T-helper 1 cell (primary cell): ENCODE data around the gene NMNAT3.

Source experiments
- DNase-seq, 5 donors: peaks; one replicate each; pipeline ENCODE4 v3.0.0-alpha.2; 2012 to 2020

Gene NMNAT3

DNA sequence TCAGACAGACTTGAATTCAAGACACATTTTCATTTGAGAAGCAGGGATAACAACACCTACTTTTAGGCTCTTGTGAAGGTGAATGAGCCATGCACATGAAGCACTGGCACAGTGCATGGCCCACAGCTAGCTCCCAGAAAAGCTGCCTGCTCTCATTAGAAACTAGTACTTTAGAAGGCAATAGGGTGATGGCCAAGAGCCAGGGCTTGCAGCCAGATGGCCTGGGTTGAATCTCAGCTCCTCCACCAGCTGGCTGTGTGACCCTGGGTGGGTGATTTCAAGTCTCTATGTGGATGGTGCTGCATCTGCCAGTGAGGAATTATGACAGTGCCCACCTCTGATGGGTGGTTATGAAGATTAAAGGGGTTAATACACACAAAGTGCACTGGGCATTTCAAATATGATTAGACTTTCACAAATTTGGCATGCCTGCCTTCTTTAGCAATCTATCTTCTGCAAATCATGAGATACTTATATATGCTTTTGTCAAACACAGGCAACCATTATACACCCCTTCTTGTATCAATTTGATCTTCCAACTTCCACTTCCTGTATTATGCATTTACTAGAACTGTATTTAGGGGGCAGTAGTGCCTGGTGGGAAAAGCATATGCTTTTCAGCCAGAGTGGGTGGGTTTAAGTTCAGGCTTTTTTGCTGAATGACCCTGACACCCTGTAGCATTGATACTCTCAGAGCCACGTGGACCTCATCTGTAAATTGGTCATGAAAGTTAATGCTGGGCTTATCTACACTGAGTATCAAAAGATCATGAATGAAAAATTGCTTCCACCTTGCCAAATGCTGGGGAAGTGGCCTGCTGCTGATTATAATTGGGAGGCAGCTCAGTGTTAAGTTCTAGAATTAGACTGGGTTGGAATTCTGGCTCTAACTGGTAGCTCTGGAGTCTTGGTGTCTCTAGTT lies 103.5 kb downstream of the NMNAT3 start:
- DNase-seq, result no peak

DNA sequence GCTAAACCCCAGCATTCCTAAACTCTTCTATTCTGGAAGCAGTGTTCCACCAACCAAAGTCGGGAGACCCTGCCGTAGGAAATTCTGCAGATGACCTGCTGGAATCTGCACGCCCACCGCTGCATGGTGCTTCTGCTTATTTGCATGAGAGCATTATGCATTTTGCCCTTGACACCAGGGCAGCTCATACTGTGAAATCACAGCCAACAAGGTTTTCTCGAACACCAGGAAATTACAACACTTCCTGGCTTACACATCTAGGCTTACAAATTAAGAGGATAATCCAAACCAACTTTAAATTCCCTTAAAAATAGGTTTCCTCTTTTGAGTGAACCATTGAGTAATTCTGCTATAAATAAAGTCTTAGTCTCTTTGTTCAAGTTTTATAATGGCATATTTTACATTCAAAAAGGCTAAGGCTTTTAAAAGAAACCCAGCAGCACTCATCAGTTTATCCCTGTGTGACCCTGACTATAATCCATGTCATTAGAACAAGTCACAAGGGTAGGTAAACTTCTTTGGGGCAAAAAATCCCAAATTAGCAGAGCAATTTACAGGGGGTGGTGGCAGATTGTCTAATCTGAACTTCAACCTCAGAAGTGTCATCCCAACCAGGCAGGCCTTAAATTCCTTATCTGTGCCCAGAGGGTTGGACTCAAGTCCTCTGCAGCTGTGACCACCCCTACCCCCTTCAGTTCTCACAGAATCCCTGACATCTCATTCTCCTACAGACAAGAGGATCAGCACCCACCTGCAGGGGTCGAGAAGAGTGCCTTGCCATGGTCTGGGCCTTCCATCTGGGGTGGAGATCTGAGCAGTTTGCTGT lies 104.7 kb downstream of the NMNAT3 start:
- no peak for DNase-seq

DNA sequence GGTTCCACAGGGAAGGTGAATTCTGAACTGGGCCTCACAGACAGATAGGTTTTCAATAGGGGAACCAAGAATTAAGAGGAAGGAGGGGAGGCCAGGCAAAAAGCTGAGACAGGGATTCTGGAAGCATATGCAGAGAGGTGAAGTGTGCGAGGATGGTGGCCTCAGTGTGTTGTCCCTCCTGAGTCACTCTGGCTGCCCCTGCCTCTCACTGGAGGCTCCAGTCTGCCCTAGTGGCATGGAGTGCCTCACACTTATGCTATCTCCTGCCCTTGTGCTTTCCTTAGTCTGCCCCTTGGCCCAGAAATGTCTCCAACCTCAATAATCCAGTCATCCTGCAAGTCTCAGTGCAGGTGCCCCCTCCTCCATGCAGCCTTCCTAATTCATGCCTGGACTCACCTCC lies 106.1 kb downstream of the NMNAT3 start:
- DNase-seq, result no peak

DNA sequence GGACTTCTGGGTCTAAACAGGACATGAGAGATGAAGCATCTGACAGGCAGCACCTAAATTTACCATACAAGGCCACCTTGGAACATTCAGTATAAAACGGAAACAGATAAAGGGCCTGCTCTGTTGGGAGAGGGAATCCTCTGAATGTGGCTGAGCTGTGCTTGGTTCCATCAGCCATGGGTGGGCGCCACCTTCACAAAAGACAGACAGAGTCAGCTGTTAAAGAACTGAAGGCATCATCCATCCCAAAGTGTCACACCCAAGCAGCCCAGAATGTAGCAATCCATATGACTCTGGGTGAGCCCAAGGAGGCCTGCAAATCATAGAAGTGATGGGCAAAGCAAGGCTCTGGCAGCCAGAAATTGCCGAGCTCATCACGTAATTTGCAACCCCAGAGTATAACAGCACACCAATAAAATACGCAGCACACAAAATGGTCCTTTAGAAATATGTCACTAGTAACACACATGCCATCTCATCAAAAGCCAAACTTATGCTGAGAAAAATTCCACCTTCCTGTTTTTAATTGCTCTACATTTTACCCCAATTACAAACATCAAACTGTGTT lies 113.4 kb downstream of the NMNAT3 start:
- no peak for DNase-seq

DNA sequence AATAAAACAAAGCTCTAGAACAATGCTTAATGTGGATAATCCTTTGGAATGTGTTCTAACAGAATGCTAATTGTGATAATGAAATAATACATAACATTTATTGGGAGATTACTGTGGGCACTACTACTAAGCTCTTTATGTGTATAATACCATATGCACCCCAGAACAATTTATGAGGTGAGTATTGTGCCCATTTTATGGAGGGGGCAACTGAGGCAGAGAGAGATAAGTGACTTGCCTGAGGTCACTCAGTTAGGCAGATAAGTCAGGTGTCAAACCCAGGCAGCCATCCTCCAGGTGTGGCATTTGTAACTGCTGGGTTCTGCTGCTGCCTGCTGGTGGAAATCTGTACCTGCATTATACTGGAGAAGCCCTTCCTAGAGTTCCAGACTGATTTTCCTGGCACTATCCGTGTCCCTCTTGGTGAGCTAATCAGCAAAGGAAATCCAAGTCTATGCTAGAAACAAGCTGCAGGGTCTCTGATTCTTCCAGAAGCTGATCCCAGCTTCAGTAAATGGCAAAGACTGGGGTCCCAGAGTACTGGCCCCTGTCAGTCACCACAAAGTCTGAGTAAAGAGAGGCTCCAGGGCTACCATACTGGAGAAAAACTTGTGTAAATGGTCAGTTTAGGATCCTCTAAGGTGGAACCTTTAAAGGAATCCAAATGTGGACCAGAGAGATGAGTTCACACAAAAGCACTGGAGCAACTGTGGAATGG lies 115.7 kb downstream of the NMNAT3 start:
- DNase-seq, result no peak

DNA sequence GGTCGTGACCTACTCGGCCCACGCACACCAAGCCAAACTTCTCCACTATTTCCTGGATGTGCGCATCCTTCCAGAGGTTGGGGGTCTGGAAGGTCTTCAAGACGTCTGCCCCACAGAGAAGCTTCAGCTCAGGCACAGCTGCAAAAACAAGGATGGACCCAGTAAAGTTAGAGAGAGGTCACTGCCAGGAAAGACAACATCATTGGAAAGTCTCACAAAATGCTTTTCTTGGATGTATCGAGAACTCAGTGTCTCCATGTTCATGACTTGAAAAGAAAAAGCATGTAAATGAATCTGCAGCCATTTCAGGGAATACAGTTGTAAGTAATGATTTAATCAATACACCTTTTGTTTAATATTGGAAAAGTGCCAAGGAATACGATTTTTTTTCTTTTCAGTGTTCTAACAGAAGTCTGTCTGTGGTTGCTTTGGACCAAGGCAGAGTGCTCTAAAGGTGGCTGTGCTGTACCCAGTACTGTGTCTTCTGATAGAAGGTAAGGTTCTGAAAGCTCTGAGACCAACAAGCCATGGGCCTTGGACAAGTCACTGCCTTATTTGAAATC lies 116.4 kb downstream of the NMNAT3 start:
- DNase-seq, result no peak

DNA sequence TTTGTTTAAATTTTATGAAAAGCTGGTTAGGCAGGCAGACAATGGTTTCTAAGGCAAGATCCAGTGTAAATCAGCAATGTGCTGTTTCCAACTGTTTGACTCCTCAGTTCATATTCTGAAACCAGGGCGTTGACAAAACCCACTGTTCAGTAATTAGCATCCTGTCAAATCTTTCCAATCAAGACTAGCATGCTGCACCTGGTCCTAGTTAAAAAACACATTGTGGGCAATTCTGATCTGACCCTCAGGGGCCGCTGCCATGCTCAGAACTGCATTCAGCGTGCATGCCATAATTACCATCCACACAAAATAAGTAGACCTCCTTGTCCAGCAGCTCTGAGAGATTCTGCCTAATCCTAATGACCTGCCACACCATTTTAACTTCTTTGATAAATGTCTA lies 117.4 kb downstream of the NMNAT3 start:
- DNase-seq, result no peak

DNA sequence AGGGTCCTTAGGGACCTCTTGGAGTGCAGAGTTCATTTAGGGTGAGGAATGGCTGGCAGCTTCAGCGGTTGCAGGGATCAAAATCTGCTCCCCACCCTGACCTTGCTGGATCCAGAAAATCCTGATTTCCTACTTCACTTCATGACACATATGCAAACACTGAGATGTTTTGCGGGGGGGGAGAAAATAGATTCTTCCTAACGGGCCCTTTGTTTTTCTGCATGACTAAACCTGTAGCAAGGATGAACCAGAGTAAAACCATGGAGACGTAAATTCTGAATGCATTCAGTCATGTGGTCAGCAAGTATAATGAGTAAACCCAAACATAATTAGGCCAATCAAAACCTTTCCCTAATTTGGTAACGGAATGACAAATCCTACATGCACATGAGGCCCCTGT lies 118.2 kb downstream of the NMNAT3 start:
- no peak for DNase-seq

DNA sequence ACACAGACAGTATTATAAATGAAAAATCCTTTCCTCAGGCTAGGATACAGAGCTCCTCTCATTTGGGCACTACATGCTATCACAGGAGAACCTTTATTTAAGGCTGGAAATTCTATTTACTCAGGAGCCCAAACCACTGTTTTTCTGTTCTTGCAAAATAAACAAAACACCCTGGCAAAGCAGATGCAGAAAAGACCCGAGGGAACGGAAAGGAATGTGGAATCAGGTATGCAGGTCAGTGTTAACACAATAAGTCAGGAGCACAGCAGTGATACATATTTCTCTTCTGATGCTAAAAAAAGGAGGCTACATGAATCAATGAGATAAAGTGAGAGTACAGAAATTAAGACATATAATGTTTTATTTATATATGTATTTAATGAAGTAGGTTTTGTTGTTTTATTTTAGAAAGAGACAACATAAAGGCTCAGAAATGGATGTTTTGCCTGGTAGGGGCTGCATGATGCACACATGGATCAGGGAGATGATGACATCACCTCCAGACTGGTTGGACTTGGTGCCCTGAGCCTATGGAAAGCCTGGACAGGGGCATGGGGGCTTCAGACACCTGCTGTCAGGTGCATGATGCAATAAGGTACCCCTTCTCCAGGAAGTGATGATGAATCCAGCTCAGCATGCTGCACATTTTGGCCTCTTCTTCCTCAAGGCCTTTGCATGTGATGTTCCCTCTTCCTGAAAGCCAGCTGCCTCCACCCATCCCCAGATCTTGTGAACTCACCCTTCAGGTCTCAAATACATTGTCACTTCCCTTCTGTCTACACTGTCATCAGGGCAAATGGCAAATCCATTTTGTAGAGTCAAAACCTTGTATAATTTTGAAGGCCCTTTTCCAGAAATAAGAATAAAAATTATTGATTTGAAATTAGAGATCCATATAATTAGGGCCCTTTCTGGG lies 119.2 kb downstream of the NMNAT3 start:
- DNase-seq, result no peak

DNA sequence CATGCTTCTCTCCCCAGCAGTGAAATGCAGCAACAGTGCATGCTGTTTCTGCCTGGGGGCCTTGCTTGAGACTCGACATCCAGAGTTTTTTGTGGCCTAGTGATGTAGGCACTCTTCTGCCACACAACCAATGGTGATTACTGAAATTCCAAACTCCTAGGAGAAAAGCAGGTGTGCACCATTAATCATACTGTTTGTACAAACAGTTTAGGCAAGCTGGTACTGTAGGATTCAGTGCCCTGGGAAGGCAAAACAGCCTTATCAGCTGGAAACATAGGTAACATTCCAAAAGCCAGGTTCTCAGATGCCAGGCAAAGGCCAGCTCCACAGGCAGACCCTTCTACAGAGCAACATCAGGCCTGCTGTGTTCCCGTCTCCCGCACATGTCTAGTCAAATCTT lies 120.7 kb downstream of the NMNAT3 start:
- DNase-seq, result no peak

DNA sequence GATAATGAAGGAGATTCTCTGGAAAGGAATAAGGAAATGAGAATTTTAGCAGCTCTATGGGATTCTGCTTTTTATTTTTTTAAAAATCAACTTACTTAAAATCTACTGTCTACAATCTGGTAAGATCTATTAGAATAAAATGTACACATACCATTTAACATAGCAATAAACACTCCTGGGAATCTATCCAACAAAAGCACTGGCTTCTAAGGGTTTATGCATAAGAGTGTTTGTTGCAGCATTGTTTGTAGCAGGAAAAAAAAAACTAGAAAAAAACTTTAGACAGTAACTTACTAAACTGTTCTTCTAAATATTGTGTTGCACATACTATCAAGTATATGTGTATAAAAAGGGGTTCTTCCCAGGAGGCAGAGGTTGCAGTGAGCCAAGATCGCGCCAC lies 122.5 kb downstream of the NMNAT3 start:
- DNase-seq, result no peak

DNA sequence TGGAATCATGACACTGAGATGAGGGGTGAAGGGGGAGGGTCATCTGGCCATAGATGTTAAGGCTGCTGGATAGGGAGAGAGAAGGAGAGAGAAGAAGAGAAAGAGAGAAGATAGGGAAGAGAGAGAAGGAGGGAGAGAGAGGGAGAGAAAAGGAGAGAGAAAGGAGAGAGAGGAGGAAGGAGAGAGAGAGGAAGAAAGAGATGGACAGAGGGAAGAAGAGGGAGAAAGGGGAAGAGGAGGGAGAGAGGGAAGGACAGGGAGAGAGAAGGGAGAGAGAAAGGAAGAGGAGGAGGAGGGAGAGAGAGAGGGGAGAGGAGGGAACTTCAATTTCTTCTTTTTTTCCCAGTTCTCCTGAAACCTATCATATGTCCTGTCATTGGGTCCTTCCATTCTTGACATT lies 123.1 kb downstream of the NMNAT3 start:
- DNase-seq, result no peak

DNA sequence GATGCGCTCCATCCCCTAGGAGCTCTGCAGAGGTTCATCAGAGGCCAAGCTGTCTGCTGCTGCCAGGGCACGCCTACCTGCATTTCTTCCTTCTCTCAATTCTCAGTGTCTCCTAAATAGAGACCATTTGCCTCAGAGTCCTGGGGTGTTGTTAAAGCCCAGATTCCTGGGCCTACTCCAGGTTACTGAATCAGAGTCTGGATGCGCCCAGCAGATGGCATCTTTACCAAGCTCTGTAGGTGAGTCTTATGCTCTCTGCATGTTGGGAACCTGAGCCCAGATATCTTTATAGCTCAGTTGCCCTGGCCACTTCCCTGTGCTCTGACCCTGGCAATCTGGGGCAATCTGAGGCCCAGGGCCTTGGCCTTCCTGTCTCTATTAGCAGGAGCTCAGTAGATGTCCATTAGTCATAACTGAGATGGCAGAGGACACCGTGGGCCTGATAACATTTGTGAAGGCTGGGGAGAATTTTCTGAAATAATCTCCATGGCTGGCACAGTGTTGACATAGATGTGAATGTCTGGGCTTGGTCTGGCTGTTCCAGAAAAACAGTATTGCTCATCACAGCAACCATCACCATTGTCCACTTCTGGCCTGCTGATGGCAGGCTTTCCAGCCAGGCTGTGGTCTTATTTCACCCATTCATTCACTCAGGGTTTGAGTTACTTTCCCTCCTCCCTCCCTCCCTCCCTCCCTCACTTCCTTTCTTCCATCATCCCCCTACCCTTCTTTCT lies 125.0 kb downstream of the NMNAT3 start:
- DNase-seq, result no peak

DNA sequence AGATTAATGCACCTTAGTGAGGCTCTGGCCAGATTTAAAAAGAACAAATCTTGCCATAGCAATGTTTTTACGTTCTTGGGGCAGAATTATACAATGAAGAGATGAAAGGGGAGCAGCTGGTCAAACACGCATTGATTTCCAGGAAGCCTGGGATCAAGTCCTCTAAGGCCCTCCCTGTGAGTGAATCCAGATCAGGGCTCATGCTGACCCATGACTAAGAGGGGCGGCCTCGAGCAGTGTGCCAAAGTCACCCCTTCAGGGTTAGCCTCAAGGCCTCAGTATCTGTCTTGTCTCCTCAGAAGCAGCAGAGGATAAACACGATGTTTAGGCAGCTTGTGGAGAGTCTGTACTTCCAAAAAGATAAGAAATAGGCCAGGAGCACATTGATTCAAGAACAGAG lies 129.0 kb downstream of the NMNAT3 start:
- no peak for DNase-seq

DNA sequence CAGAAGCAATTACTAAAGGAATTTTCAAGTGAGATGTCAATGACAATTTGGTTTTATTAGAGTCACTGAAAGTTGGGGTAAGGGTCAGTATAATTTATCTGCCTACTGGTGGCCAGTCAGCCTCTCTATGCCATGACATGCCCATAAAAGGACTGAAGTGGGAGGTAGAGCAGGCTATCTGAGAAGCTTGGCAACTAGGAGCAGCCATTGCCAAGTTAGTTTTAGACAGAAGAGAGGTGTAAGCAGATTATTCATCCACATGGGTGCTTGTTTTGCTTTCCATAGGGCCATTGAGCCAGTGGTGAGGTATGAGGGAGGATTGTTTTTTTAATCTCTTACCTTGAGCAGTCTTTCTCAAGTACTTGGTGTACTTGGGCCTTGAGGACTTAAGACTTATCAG lies 130.1 kb downstream of the NMNAT3 start:
- no peak for DNase-seq

DNA sequence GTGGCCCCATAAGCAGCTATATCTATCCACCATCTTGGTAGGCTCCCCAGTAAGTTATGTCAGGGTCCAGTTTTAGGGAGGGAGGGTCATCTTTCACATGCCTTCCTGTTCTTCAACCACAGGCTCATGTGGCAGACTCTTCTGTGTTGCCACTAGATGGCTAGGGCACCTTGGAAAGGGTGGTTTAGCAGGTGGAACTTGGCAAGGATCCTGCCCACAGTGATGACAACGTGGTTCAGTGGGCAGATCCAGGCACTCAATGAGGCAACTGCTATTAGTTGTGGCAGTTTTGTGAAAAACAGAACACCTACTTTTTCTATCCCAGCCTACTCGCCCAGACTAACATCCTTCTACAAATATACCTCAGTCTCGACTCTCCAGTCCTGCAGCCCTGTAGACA lies 131.0 kb downstream of the NMNAT3 start:
- no peak for DNase-seq

DNA sequence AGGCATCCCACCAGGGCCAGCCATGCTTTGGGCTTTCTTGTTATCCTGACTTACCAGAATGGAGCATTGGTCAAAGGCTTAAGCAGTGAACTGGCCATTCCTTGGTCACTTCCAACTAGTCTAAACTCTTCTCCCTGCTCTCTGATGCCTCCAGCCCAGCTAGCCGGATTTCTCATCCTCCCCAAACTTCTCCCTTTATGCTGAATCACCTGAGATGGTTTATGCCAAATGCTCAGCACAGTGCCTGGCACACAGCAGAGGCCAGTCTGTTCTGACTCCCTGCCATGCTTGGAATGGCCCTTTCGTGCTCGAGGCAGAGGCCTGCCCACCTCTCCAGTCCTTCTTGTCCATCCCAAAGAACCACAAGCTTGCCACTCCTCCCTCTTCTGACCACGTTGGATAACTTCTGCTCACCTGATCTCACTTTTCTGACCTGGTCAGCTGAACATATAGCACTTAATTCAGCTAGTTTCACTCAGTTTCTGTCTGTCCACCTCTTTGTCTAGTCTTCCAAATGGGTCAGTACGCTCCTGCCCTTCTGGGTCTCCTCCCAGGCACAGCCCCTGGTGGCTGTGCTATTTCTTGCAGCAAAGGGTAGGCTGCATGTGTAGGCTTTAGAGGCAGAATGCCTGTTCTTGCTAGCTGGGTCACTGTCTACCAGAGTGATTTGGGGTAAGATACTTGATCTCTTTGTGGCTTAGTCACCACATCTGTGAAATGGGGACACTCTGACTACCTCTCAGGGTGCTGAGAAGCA lies 136.1 kb downstream of the NMNAT3 start:
- DNase-seq, result no peak

DNA sequence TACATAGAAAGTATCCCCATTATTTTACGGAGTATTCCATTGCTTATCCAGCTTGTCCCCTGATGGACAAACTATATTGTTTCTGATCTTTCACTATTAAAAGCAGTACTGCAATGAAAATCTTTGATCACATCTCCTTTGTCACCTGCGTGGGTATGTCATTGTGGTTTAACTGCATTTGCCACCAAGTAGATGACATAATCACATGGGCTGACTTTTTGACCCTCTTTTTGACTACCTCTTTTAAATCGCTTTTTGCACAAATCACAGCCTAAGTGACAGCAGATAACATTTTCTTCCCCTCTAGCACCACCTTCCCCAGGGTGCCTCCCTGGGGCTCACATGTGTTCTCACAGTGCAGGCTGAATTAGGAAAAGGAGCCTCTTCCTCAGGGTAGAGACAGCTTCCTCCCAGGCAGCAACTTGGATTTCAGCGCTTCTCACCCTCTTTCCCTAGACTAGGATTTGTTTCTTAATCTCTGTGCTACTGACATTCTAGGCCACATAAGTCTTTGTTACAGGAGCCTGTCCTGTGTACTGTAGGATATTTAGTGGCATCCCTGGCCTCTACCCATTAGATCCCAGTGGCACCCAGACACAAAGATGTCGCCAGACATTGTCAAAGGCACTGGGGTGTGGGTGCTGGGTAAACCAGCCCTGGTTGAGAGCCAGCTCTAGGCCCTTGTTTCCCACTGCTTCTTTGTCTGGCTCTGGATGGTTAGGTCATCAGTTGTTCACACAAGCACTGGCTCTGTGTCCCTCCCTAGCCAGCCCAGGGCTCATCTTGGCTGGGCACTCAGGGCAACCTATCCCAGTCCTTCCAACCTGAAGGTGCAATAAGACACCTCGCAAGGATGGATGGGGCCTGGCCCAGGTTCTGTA lies 136.9 kb downstream of the NMNAT3 start:
- no peak for DNase-seq

DNA sequence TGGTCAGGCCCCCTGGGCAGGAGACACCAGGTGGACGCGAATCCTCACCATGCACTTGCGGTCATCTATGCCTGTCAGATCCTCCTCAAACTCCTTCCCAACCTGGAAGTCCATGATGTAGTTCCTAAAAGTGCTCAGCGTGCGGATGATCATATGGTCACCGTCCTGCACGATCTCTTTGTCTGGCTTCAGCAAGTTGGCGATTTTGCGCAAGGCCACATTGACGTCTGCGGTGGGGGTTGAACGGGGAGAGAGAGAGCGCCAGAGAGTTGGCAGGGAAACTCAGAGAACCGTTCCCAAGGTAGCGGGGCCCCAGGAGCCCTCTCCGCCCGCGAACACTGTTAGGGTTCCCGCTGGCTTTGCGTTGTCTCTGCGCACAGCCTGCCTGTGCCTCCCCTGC lies 139.0 kb downstream of the NMNAT3 start:
- no peak for DNase-seq
